Renal cortex interstitium (tissue), 11 donors: ENCODE data around the gene NCF4. TPM values are rescaled to one million over a fixed set of nuclear protein-coding genes. Genes with fewer than 3 reads are reported as not detected.

ENCODE experiments used
- DNase-seq, 11 donors: peaks; one replicate each; pipeline ENCODE4 v3.0.0-alpha.2; 2013; ENCODE audit warnings: low read depth in 9 of 11, low spot score in 4 of 11; ENCODE audit errors: extremely low read depth in 1 of 11
- polyA plus RNA-seq, 3 donors: library from polyadenylated mRNA; unstranded; fragments of 120-200 nt; gene quantifications; one replicate each; pipeline ENCODE4 v1.2.1, GENCODE V29; 2013; ENCODE audit not compliant: insufficient read length in 3 of 3

NCF4 gene
- polyA plus RNA-seq, 3 donors: 2.1 to 3.4 (median 2.4) TPM

GRCh38 chr22:36910461-36910860, 49.7 kb downstream of the NCF4 start:
- DNase-seq: no peak

GRCh38 chr22:36911887-36912661, 51.3 kb downstream of the NCF4 start:
- no peak for DNase-seq

- DNase-seq: no peak
Observed at GRCh38 chr22:36912694-36913426, 52.1 kb downstream of the NCF4 start.

- DNase-seq: no peak
Observed at GRCh38 chr22:36913427-36914389, 52.9 kb downstream of the NCF4 start, which contains the start of gene CSF2RB. Gene CSF2RB (plus strand): TSS chr22:36913628. CDS start chr22:36922208, 8,580 bp downstream.

- DNase-seq: no peak
Observed at GRCh38 chr22:36914390-36914752, 53.6 kb downstream of the NCF4 start.

- no peak for DNase-seq
Observed at GRCh38 chr22:36916034-36916433, 55.2 kb downstream of the NCF4 start.

GRCh38 chr22:36918586-36919284, 57.9 kb downstream of the NCF4 start:
- DNase-seq: no peak

- no peak for DNase-seq
Observed at GRCh38 chr22:36921309-36922104, 60.7 kb downstream of the NCF4 start.

GRCh38 chr22:36922105-36922608, 61.4 kb downstream of the NCF4 start:
- peak in 9 of 11 donors; percentile 26 to 60 (median 51) for DNase-seq

GRCh38 chr22:36922711-36923110, 61.9 kb downstream of the NCF4 start:
- DNase-seq: no peak

GRCh38 chr22:36923131-36923788, 62.5 kb downstream of the NCF4 start:
- no peak for DNase-seq

- DNase-seq: no peak
Observed at GRCh38 chr22:36924151-36924698, 63.4 kb downstream of the NCF4 start.

GRCh38 chr22:36925388-36926290, 64.8 kb downstream of the NCF4 start:
- DNase-seq: no peak

GRCh38 chr22:36926309-36926708, 65.5 kb downstream of the NCF4 start:
- DNase-seq: no peak

GRCh38 chr22:36926721-36927435, 66.1 kb downstream of the NCF4 start:
- DNase-seq: no peak
